Coronary artery (tissue), 2 donors: ENCODE results near the gene RALGPS1.
A peak's percentile ranks its signal among the peaks of the same experiment; 100 is the strongest.

Experiments
- DNase-seq: peaks from one replicate; pipeline ENCODE4 v3.0.0-alpha.2; 2017; ENCODE audit warnings: low spot score
- H3K27ac ChIP-seq, 2 donors: fragments of 200-600 bp; sonication (generic); one replicate each; pipeline ENCODE4 v1.5.1; 2016 to 2019
- H3K4me3 ChIP-seq: fragments of 200-600 bp; sonication (generic); 2 replicates; pipeline ENCODE4 v1.5.1; 2016; ENCODE audit warnings: mild to moderate bottlenecking, moderate library complexity
- CTCF ChIP-seq: fragments of 200-600 bp; sonication (generic); IDR thresholded peaks from one replicate; pipeline ENCODE4 v1.5.1; 2019; ENCODE audit warnings: antibody characterized with exemption

The RALGPS1 gene

GRCh38 chr9:126914458-126915280, at the start of gene RALGPS1:
Gene RALGPS1, plus strand, starts transcription at chr9:126914782. Its CDS starts 47,508 bp downstream, at chr9:126962290.
- peak within 1 kb of the TSS; percentile 82 for H3K4me3 ChIP-seq
- peak; percentile 95 for DNase-seq
- no peak for TF ChIP-seq CTCF
- H3K27ac ChIP-seq = peak within 1 kb of the TSS in 1 of 2 donors; percentile 90

- H3K27ac ChIP-seq = no peak overlapping the region
- DNase-seq = no peak
- no peak overlapping the region for H3K4me3 ChIP-seq
- TF ChIP-seq CTCF = no peak
Measured at GRCh38 chr9:126869368-126869767, 45.2 kb upstream of the RALGPS1 start.

- H3K4me3 ChIP-seq = no peak overlapping the region
- DNase-seq = no peak
- no peak for TF ChIP-seq CTCF
- no peak overlapping the region for H3K27ac ChIP-seq
Measured at GRCh38 chr9:126872516-126872915, 42.1 kb upstream of the RALGPS1 start.

GRCh38 chr9:126874546-126875314, 39.9 kb upstream of the RALGPS1 start:
- no peak for TF ChIP-seq CTCF
- Histone ChIP-seq H3K4me3 (no peak overlapping the region), H3K27ac (no peak overlapping the region)
- DNase-seq = no peak

GRCh38 chr9:126875756-126876510, 38.6 kb upstream of the RALGPS1 start:
- no peak for TF ChIP-seq CTCF
- no peak overlapping the region for H3K27ac ChIP-seq
- H3K4me3 ChIP-seq = no peak overlapping the region
- no peak for DNase-seq

GRCh38 chr9:126876531-126876930, 38.1 kb upstream of the RALGPS1 start:
- no peak overlapping the region for H3K27ac ChIP-seq

More at GRCh38 chr9:126876531-126876930, 38.1 kb upstream of the RALGPS1 start:
- H3K4me3 ChIP-seq = no peak overlapping the region
- TF ChIP-seq CTCF = no peak
- DNase-seq = no peak
